ENCODE measurements around the gene GCM1. TPM values are rescaled to one million over a fixed set of nuclear protein-coding genes. Genes with fewer than 3 reads are reported as not detected.
A peak's percentile ranks its signal among the peaks of the same experiment; 100 is the strongest.
"Not testable (repeated sequence)": the region's sequence is repeated elsewhere in the genome, so short reads cannot be mapped to it uniquely, and the experiment has no call there.

The GCM1 gene
- total RNA-seq, 1 experiment from 2014 or later = not detected

GRCh38 chr6:53159558-53159957 is 10.9 kb upstream of the GCM1 start:
- no peak overlapping the region for H2AFZ ChIP-seq (ENCODE audit: low read length)
- H3K9ac ChIP-seq (ENCODE audit: low read length) = no peak overlapping the region
- H3K9me2 ChIP-seq (replicated peaks; ENCODE audit: insufficient read depth, low read length) = no peaks in the 10 kb centered on the region
- H3K79me2 ChIP-seq (ENCODE audit: low read length) = no peaks in the 10 kb centered on the region
- no peaks in the 10 kb centered on the region for H3K9me3 ChIP-seq (ENCODE audit: low read length)
- H3K4me2 ChIP-seq (ENCODE audit: low read depth, low read length, poor library complexity, severe bottlenecking) = no peak overlapping the region
- H4K20me1 ChIP-seq (ENCODE audit: insufficient read depth, low read depth, low read length) = no peaks in the 10 kb centered on the region
- no peak overlapping the region for H3K27ac ChIP-seq (ENCODE audit: low read length)
- peaks cover 8% of the 10 kb centered on the region for H3K4me1 ChIP-seq (ENCODE audit: low read length)
- no peak overlapping the region for H3K4me3 ChIP-seq (ENCODE audit: low read length)
- no peaks in the 10 kb centered on the region for H3K36me3 ChIP-seq (ENCODE audit: insufficient read depth, low read length)
- no peaks in the 10 kb centered on the region for H3K27me3 ChIP-seq (ENCODE audit: low read length)
- no peak for DNase-seq

GRCh38 chr6:53158076-53158475 is 9.4 kb upstream of the GCM1 start:
- not testable (repeated sequence) for H3K27ac ChIP-seq (ENCODE audit: low read length); H3K4me2 ChIP-seq (ENCODE audit: low read depth, low read length, poor library complexity, severe bottlenecking); H2AFZ ChIP-seq (ENCODE audit: low read length); H3K27me3 ChIP-seq (ENCODE audit: low read length); H3K79me2 ChIP-seq (ENCODE audit: low read length); H3K4me3 ChIP-seq (ENCODE audit: low read length); H3K4me1 ChIP-seq (ENCODE audit: low read length); H4K20me1 ChIP-seq (ENCODE audit: insufficient read depth, low read depth, low read length); DNase-seq; H3K9me3 ChIP-seq (ENCODE audit: low read length); H3K36me3 ChIP-seq (ENCODE audit: insufficient read depth, low read length); H3K9me2 ChIP-seq (replicated peaks; ENCODE audit: insufficient read depth, low read length); H3K9ac ChIP-seq (ENCODE audit: low read length)

GRCh38 chr6:53155279-53155678 is 6.6 kb upstream of the GCM1 start:
- not testable (repeated sequence) for H3K4me2 ChIP-seq (ENCODE audit: low read depth, low read length, poor library complexity, severe bottlenecking); H3K4me1 ChIP-seq (ENCODE audit: low read length); H3K36me3 ChIP-seq (ENCODE audit: insufficient read depth, low read length); H2AFZ ChIP-seq (ENCODE audit: low read length); DNase-seq; H4K20me1 ChIP-seq (ENCODE audit: insufficient read depth, low read depth, low read length); H3K27ac ChIP-seq (ENCODE audit: low read length); H3K9me2 ChIP-seq (replicated peaks; ENCODE audit: insufficient read depth, low read length); H3K27me3 ChIP-seq (ENCODE audit: low read length); H3K4me3 ChIP-seq (ENCODE audit: low read length); H3K9ac ChIP-seq (ENCODE audit: low read length); H3K79me2 ChIP-seq (ENCODE audit: low read length); H3K9me3 ChIP-seq (ENCODE audit: low read length)

- Histone ChIP-seq H3K9me2 (replicated peaks; ENCODE audit: insufficient read depth, low read length) (no peaks in the 10 kb centered on the region), H3K9ac (ENCODE audit: low read length) (no peak overlapping the region), H3K4me3 (ENCODE audit: low read length) (no peak overlapping the region), H4K20me1 (ENCODE audit: insufficient read depth, low read depth, low read length) (no peaks in the 10 kb centered on the region), H2AFZ (ENCODE audit: low read length) (no peak overlapping the region), H3K27ac (ENCODE audit: low read length) (no peak overlapping the region), H3K4me1 (ENCODE audit: low read length) (no peaks in the 10 kb centered on the region), H3K9me3 (ENCODE audit: low read length) (no peaks in the 10 kb centered on the region), H3K4me2 (ENCODE audit: low read depth, low read length, poor library complexity, severe bottlenecking) (no peak overlapping the region), H3K79me2 (ENCODE audit: low read length) (no peaks in the 10 kb centered on the region), H3K36me3 (ENCODE audit: insufficient read depth, low read length) (no peaks in the 10 kb centered on the region), H3K27me3 (ENCODE audit: low read length) (no peaks in the 10 kb centered on the region)
- no peak for DNase-seq
Observed at GRCh38 chr6:53154794-53155193, 6.2 kb upstream of the GCM1 start.

DNA sequence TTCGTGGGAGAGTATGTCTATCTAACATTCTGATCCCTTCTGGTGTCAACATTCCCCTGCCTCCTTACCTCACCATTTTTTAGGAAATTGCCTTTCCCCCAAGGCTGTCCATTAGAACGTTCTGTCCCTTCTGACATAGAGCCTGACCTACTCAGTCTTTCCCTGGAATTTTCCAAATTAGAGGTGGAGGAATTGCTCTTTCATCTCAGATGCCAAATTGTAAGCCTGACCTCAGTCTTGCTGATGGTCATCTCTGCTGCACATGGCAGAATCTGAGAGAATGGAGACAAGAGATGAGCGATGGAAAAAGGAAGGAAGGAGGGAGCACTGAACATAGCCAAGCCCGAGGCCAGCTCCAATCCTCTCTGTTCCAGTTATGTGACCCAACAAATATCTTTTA is 5.4 kb upstream of the GCM1 start:
- no peak overlapping the region for H3K27ac ChIP-seq (ENCODE audit: low read length)
- no peaks in the 10 kb centered on the region for H3K27me3 ChIP-seq (ENCODE audit: low read length)
- H3K4me3 ChIP-seq (ENCODE audit: low read length) = no peak overlapping the region
- no peak overlapping the region for H2AFZ ChIP-seq (ENCODE audit: low read length)
- no peak for DNase-seq
- no peak overlapping the region for H3K4me2 ChIP-seq (ENCODE audit: low read depth, low read length, poor library complexity, severe bottlenecking)
- H4K20me1 ChIP-seq (ENCODE audit: insufficient read depth, low read depth, low read length) = no peaks in the 10 kb centered on the region
- H3K79me2 ChIP-seq (ENCODE audit: low read length) = no peaks in the 10 kb centered on the region
- H3K36me3 ChIP-seq (ENCODE audit: insufficient read depth, low read length) = no peaks in the 10 kb centered on the region
- no peaks in the 10 kb centered on the region for H3K4me1 ChIP-seq (ENCODE audit: low read length)
- H3K9me2 ChIP-seq (replicated peaks; ENCODE audit: insufficient read depth, low read length) = no peaks in the 10 kb centered on the region
- H3K9ac ChIP-seq (ENCODE audit: low read length) = no peak overlapping the region
- no peaks in the 10 kb centered on the region for H3K9me3 ChIP-seq (ENCODE audit: low read length)

DNA sequence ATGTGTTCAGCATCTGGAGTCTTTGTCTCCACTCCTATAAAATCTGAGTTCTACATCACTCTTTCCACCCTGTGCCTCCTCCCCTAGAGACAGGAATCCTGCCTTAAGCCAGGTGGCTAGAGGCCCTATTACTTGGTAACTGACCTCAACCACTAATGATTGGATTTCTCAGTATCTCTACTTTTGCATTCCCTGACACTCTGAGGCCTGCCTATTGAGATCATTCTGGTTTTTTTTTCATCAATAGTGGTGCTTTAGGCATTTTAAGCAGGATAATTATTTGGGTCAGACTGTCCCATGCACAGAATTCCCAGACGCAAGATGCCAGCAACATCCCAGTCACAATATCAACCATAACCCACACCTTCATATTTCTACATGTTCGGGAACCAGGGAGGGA is 3.9 kb upstream of the GCM1 start:
- no peak for DNase-seq
- no peaks in the 10 kb centered on the region for H3K4me1 ChIP-seq (ENCODE audit: low read length)
- no peaks in the 10 kb centered on the region for H3K79me2 ChIP-seq (ENCODE audit: low read length)
- no peaks in the 10 kb centered on the region for H4K20me1 ChIP-seq (ENCODE audit: insufficient read depth, low read depth, low read length)
- H3K9ac ChIP-seq (ENCODE audit: low read length) = no peak overlapping the region
- H3K27me3 ChIP-seq (ENCODE audit: low read length) = no peaks in the 10 kb centered on the region
- H3K36me3 ChIP-seq (ENCODE audit: insufficient read depth, low read length) = no peaks in the 10 kb centered on the region
- no peak overlapping the region for H3K4me2 ChIP-seq (ENCODE audit: low read depth, low read length, poor library complexity, severe bottlenecking)
- no peaks in the 10 kb centered on the region for H3K9me2 ChIP-seq (replicated peaks; ENCODE audit: insufficient read depth, low read length)
- H2AFZ ChIP-seq (ENCODE audit: low read length) = no peak overlapping the region
- H3K4me3 ChIP-seq (ENCODE audit: low read length) = no peak overlapping the region
- H3K27ac ChIP-seq (ENCODE audit: low read length) = no peak overlapping the region
- H3K9me3 ChIP-seq (ENCODE audit: low read length) = no peaks in the 10 kb centered on the region

GRCh38 chr6:53151676-53152075 is 3.0 kb upstream of the GCM1 start:
- peak; percentile 80 for DNase-seq

GRCh38 chr6:53144802-53145201 is 3.8 kb downstream of the GCM1 start:
- H3K4me3 ChIP-seq (ENCODE audit: low read length) = no peak overlapping the region
- H3K9me3 ChIP-seq (ENCODE audit: low read length) = peaks cover 4% of the 10 kb centered on the region; the same call in 1 of the 2 replicates
- H4K20me1 ChIP-seq (ENCODE audit: insufficient read depth, low read depth, low read length) = no peaks in the 10 kb centered on the region
- H3K4me1 ChIP-seq (ENCODE audit: low read length) = no peaks in the 10 kb centered on the region
- no peaks in the 10 kb centered on the region for H3K27me3 ChIP-seq (ENCODE audit: low read length)
- no peak overlapping the region for H3K4me2 ChIP-seq (ENCODE audit: low read depth, low read length, poor library complexity, severe bottlenecking)
- H3K9ac ChIP-seq (ENCODE audit: low read length) = no peak overlapping the region
- H2AFZ ChIP-seq (ENCODE audit: low read length) = no peak overlapping the region
- no peaks in the 10 kb centered on the region for H3K79me2 ChIP-seq (ENCODE audit: low read length)
- no peaks in the 10 kb centered on the region for H3K9me2 ChIP-seq (replicated peaks; ENCODE audit: insufficient read depth, low read length)
- H3K36me3 ChIP-seq (ENCODE audit: insufficient read depth, low read length) = no peaks in the 10 kb centered on the region
- DNase-seq = no peak
- no peak overlapping the region for H3K27ac ChIP-seq (ENCODE audit: low read length)

More at GRCh38 chr6:53151676-53152075, 3.0 kb upstream of the GCM1 start:
- no peak overlapping the region for H3K27ac ChIP-seq (ENCODE audit: low read length)
- H3K4me2 ChIP-seq (ENCODE audit: low read depth, low read length, poor library complexity, severe bottlenecking) = no peak overlapping the region
- no peaks in the 10 kb centered on the region for H3K27me3 ChIP-seq (ENCODE audit: low read length)
- no peaks in the 10 kb centered on the region for H4K20me1 ChIP-seq (ENCODE audit: insufficient read depth, low read depth, low read length)
- H3K9me2 ChIP-seq (replicated peaks; ENCODE audit: insufficient read depth, low read length) = no peaks in the 10 kb centered on the region
- no peaks in the 10 kb centered on the region for H3K79me2 ChIP-seq (ENCODE audit: low read length)
- H3K36me3 ChIP-seq (ENCODE audit: insufficient read depth, low read length) = no peaks in the 10 kb centered on the region
- H2AFZ ChIP-seq (ENCODE audit: low read length) = no peak overlapping the region
- H3K4me1 ChIP-seq (ENCODE audit: low read length) = no peaks in the 10 kb centered on the region
- no peak overlapping the region for H3K4me3 ChIP-seq (ENCODE audit: low read length)
- H3K9ac ChIP-seq (ENCODE audit: low read length) = no peak overlapping the region
- H3K9me3 ChIP-seq (ENCODE audit: low read length) = no peaks in the 10 kb centered on the region

DNA sequence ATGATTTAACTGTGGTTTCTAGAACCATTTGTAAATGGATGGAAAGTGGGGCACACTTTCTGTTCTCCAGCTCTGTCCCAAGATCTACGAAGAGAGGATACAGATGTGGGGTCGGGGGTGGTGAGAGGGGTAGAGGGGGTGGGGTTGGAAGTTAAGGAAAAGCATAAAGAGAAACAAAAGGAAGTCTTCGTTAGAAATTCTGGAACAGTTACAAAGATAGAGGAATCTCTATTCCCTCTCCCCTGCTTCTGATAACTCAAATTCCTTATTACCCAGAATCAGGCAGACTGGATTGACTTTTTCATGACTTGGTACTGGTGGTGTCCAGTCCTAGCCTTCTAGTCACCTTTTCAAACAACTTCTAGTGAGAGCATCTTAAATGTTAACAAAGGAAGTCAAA is 4.9 kb downstream of the GCM1 start:
- DNase-seq = no peak
- peaks cover 4% of the 10 kb centered on the region; the same call in 1 of the 2 replicates for H3K9me3 ChIP-seq (ENCODE audit: low read length)
- no peak overlapping the region for H3K4me2 ChIP-seq (ENCODE audit: low read depth, low read length, poor library complexity, severe bottlenecking)
- H3K9me2 ChIP-seq (replicated peaks; ENCODE audit: insufficient read depth, low read length) = no peaks in the 10 kb centered on the region
- H3K27ac ChIP-seq (ENCODE audit: low read length) = no peak overlapping the region
- H3K4me1 ChIP-seq (ENCODE audit: low read length) = no peaks in the 10 kb centered on the region
- H3K4me3 ChIP-seq (ENCODE audit: low read length) = no peak overlapping the region
- no peaks in the 10 kb centered on the region for H3K79me2 ChIP-seq (ENCODE audit: low read length)
- H3K27me3 ChIP-seq (ENCODE audit: low read length) = no peaks in the 10 kb centered on the region
- H3K36me3 ChIP-seq (ENCODE audit: insufficient read depth, low read length) = no peaks in the 10 kb centered on the region
- H4K20me1 ChIP-seq (ENCODE audit: insufficient read depth, low read depth, low read length) = no peaks in the 10 kb centered on the region
- H3K9ac ChIP-seq (ENCODE audit: low read length) = no peak overlapping the region
- no peak overlapping the region for H2AFZ ChIP-seq (ENCODE audit: low read length)

All from Karpas-422 (cell line).